Fibroblast of the aortic adventitia (primary cell): ENCODE data around the gene NCS1. TPM values are rescaled to one million over a fixed set of nuclear protein-coding genes. Genes with fewer than 3 reads are reported as not detected.

Experiments
- DNase-seq: peaks from one replicate; pipeline ENCODE4 v3.0.0-alpha.2; 2010; ENCODE audit warnings: low read depth
- H3K4me3 ChIP-seq: 2 replicates; pipeline ENCODE4 v1.5.1; 2011; ENCODE audit warnings: low read depth, mild to moderate bottlenecking, control low read depth, low read length, moderate library complexity
- total RNA-seq: library from RNA; depleted of rRNA; stranded (reverse); fragments of >200 nt; gene quantifications from 2 replicates; pipeline ENCODE4 v1.2.3, GENCODE V29; 2012; ENCODE audit warnings: low replicate concordance
- TF ChIP-seq, protein P1 (sequence below): IDR thresholded peaks from 2 replicates; pipeline ENCODE4 v1.5.1; 2011; ENCODE audit warnings: mild to moderate bottlenecking, low read length, control low read depth, inconsistent platforms; ENCODE audit not compliant: insufficient read depth

NCS1 gene
- total RNA-seq, 1 donor: 39.2 TPM

DNA sequence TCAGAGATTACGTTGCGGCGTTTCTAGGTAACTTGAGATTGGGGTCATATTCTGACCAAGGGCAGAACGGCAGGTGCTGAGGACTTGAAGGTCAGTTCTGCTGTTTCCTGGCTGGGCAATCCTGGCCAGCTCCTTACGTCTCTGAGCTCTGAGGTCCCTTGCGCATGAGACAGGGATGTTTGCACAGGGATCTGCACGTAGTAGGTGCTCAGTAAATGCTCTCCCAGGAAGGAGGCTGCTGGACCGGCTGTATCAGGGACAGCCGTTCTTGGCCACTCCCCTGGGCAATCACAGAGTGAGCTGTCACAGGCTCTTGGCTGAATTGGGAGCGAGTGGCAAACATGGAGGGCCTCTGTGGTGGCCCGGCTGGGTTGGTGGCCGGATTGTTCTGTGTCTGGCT, 8.3 kb downstream of the NCS1 start:
- TF ChIP-seq, protein P1, sequence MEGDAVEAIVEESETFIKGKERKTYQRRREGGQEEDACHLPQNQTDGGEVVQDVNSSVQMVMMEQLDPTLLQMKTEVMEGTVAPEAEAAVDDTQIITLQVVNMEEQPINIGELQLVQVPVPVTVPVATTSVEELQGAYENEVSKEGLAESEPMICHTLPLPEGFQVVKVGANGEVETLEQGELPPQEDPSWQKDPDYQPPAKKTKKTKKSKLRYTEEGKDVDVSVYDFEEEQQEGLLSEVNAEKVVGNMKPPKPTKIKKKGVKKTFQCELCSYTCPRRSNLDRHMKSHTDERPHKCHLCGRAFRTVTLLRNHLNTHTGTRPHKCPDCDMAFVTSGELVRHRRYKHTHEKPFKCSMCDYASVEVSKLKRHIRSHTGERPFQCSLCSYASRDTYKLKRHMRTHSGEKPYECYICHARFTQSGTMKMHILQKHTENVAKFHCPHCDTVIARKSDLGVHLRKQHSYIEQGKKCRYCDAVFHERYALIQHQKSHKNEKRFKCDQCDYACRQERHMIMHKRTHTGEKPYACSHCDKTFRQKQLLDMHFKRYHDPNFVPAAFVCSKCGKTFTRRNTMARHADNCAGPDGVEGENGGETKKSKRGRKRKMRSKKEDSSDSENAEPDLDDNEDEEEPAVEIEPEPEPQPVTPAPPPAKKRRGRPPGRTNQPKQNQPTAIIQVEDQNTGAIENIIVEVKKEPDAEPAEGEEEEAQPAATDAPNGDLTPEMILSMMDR: no peak
- DNase-seq: no peak
- no peak overlapping the region for H3K4me3 ChIP-seq

DNA sequence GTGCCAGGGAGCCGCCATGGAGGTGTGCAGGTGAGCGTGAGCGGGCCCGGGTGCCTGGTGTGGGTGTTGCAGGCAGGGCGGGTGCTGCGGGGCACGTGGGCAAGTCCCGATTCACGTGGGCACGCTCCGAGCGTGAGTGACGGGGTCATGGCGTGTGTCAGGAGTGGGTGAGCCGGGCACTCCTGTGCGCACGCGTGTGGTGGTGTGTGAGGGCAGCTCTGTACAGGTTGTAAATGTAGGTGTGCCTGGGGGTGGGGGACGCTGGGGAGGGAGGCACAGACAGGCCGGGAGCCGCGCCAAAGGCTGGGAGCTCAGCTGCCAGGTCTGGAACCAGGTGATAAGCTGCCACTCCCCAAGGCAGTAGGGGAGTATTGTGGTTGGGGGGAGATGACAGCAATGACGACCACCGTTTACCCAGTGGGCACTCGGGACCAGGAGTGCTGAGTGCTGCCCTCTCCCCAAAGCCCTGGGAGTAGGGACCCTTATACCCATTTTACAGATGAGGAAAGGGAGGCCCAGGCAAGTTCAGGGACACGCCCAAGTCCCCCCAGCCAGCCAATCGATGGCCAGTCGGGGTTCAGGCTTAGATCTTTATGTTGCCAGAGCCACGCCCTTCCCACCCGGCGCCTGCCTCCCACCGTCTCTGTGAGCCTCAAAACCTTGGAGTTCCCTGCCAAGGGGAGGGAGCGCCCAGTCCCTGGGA, 9.6 kb downstream of the NCS1 start:
- no peak overlapping the region for H3K4me3 ChIP-seq
- DNase-seq: no peak
- TF ChIP-seq, protein P1: no peak

DNA sequence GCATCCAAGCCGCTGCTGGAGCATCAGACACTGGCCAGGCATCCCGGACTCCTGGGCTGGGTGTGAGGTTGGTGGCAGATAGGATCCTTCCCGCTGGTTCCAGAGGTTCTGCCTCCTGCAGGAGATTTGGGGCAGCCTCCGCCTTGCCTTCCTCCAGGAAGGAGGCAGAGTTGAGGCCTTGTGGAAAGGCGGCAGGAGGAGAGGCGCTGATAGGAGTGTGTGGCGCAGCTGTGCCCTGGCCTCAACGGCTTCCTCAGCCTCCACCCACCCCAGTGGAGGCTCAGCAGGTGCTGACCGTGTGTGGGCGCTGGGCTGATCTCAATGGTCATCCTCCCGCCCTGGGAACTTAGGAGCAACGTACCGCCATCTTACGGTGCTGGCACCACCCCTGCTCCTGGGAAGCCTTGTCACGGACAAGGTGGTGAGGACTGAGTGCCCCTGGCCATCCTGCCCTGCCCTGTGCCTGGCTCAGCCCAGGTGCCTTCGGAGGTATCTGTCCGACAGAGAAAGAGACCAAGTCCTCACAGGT, 10.2 kb downstream of the NCS1 start:
- no peak overlapping the region for H3K4me3 ChIP-seq
- TF ChIP-seq, protein P1: no peak
- DNase-seq: no peak

DNA sequence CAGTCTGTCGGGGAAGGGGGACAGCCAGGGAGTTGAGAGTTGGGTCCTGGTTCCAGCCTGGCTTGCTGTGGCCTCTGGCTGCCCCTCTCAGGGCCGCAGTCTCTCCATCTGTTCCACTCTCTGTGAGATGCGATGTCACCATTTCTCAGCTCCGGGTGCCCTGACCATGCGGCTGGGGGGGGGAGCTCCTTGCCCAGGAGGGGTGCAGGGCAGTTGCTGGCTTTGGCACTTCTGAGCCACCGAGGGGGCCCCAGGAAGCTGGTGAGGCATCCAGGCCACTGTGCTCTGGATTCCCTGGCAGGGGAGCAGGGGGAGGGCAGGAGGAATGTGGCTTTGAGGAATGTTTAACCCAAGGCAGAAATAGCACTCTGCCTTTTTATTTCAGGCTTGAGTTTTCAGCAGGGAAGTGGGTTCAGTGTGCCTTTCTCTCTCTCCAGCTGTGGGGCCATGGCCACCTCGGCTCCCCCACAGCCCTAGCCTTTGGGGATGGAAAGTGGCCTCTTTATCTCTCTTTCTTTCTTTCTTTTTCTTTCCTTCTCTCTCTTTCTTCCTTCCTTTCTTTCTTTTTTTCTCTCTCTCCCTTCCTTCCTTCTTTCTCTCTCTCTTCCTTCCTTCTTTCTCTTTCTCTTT, 11.0 kb downstream of the NCS1 start:
- no peak overlapping the region for H3K4me3 ChIP-seq
- peak; percentile 72 for DNase-seq
- TF ChIP-seq, protein P1: no peak

DNA sequence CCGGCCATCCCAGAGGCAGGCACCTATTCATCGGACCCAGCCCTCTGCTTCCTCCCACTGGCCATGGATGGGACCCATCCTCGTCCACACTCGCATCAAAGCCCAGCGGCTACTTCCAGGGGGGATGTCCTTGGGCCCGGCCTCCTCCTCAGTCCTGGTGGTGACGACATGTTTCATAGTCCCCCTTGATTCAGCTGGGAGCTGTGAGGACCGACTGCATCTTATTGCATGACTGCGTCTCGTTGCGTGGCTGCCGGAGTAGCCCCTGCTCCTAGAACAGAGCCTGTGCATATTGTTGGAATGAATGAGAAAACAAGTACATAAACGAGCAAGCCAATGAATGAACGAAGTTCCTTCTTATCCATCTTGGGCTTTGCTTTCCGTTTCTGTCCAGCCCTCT, 12.8 kb downstream of the NCS1 start:
- H3K4me3 ChIP-seq: no peak overlapping the region
- DNase-seq: no peak
- TF ChIP-seq, protein P1: no peak

DNA sequence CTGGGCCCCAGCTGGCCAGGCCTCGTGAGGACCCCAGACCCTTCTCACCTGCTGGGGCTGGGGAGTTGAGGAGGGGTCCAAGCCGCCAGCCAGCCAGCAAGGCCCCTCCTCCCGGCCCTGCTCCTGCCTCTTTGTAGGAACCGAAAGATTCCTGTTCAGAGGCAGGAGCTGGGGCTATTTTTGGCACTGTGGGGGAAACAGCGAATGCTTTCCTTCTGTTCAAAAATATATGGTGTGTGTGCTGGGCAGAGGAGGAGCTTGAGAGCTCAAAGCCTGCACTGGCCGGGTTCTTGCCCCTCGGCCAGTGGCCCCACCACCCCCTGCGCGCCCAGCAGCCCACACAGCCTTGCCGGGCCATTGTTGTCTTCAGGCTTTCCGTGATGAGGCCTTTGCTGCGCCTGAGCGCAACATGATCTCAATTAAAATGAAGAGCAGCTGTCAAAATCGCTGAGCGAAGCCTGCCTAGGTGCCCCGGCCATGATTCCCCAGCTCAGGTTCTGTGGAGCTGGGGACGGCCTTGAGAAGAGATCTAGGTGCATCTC, 13.4 kb downstream of the NCS1 start:
- DNase-seq: no peak
- no peak overlapping the region for H3K4me3 ChIP-seq
- TF ChIP-seq, protein P1: no peak
